PC-3 (cell line): Measurements from ENCODE around the gene ZDHHC22. TPM values are rescaled to one million over a fixed set of nuclear protein-coding genes. Genes with fewer than 3 reads are reported as not detected.

Source experiments
- ATAC-seq: fragments of 200-7000 bp; cut with Tn5 transposase; 2 replicates; pipeline ENCODE4 v1.9.1; 2020; ENCODE audit warnings: mild to moderate bottlenecking, moderate library complexity
- BruUV-seq: library from RNA; stranded (reverse); fragments of 400-500 nt; replicated peaks from 2 replicates; lab custom pipeline; 2021; lab: Mats Ljungman, UMichigan
- CTCF ChIA-PET: fragments of 300-600 bp; sonication (Branson Sonifier 250); formaldehyde crosslinking; loops from one replicate; lab custom pipeline; 2022; ENCODE audit warnings: antibody characterized with exemption; lab: Charles Lee
- POLR2A ChIA-PET: fragments of 300-600 bp; sonication (Branson Sonifier 250); formaldehyde crosslinking; loops from one replicate; lab custom pipeline; 2022; ENCODE audit warnings: antibody characterized with exemption; ENCODE audit not compliant: unreplicated experiment; lab: Charles Lee
- DNase-seq: peaks from one replicate; pipeline ENCODE4 v3.0.0-alpha.2; 2015
- H2AFZ ChIP-seq: fragments of 300-600 bp; sonication (generic); 2 replicates; pipeline ENCODE4 v1.6.0; 2016; ENCODE audit warnings: antibody characterized with exemption, low read length
- H3F3A ChIP-seq: fragments of 300-600 bp; sonication (generic); one replicate; pipeline ENCODE4 v1.6.0; 2017; ENCODE audit warnings: antibody characterized with exemption, low read length, control low read depth, mild to moderate bottlenecking; ENCODE audit not compliant: unreplicated experiment
- H3K27ac ChIP-seq: fragments of 300-600 bp; sonication (generic); 2 replicates; pipeline ENCODE4 v1.5.1; 2016; ENCODE audit warnings: mild to moderate bottlenecking, low read length
- H3K27me3 ChIP-seq: fragments of 300-600 bp; sonication (generic); 2 replicates; pipeline ENCODE4 v1.6.1; 2016; ENCODE audit warnings: low read length, mixed read lengths
- H3K36me3 ChIP-seq: fragments of 300-600 bp; sonication (generic); 2 replicates; pipeline ENCODE4 v1.6.1; 2016; ENCODE audit warnings: low read depth, mixed run types, low read length, mixed read lengths
- H3K4me1 ChIP-seq: fragments of 300-600 bp; sonication (generic); 2 replicates; pipeline ENCODE4 v1.5.1; 2016; ENCODE audit warnings: low read length; ENCODE audit not compliant: insufficient read depth
- H3K4me2 ChIP-seq: fragments of 300-600 bp; sonication (generic); 2 replicates; pipeline ENCODE4 v1.6.0; 2016; ENCODE audit warnings: low read length
- H3K4me3 ChIP-seq: fragments of 300-600 bp; sonication (generic); 2 replicates; pipeline ENCODE4 v1.5.1; 2016; ENCODE audit warnings: mild to moderate bottlenecking, low read length, mixed read lengths
- H3K79me2 ChIP-seq: fragments of 300-600 bp; sonication (generic); 2 replicates; pipeline ENCODE4 v1.6.1; 2017; ENCODE audit warnings: low read length, mixed read lengths
- H3K9ac ChIP-seq: fragments of 300-600 bp; sonication (generic); 2 replicates; pipeline ENCODE4 v1.6.0; 2016; ENCODE audit warnings: mild to moderate bottlenecking, low read length
- H3K9me2 ChIP-seq: fragments of 300-600 bp; sonication (generic); replicated peaks from 2 replicates; pipeline ENCODE4 v1.6.1; 2016; ENCODE audit warnings: mixed run types, low read length, mixed read lengths
- H3K9me3 ChIP-seq: fragments of 300-600 bp; sonication (generic); 2 replicates; pipeline ENCODE4 v1.6.1; 2016; ENCODE audit warnings: low read length, mixed read lengths
- H4K20me1 ChIP-seq: fragments of 300-600 bp; sonication (generic); 2 replicates; pipeline ENCODE4 v1.6.1; 2016; ENCODE audit warnings: low read length, mixed read lengths
- CTCF ChIP-seq: fragments of 300-600 bp; sonication (generic); conservative IDR thresholded peaks from 2 replicates; pipeline ENCODE4 v1.5.1; 2017; ENCODE audit warnings: antibody characterized with exemption, low read depth, mild to moderate bottlenecking, low read length
- EZH2 ChIP-seq: fragments of 300-600 bp; sonication (generic); IDR thresholded peaks from one replicate; pipeline ENCODE4 v1.6.1; 2017; ENCODE audit warnings: antibody characterized with exemption, mild to moderate bottlenecking, low read length; ENCODE audit not compliant: unreplicated experiment
- EZH2phosphoT487 ChIP-seq: fragments of 300-600 bp; sonication (generic); IDR thresholded peaks from 2 replicates; pipeline ENCODE4 v1.6.1; 2018; ENCODE audit warnings: mild to moderate bottlenecking, antibody characterized with exemption, low read length, borderline replicate concordance
- intact Hi-C: fragments of 100-400 bp; cut with micrococcal nuclease; formaldehyde crosslinking; loops from 2 replicates; pipeline ENCODE4 v1.9.0; 2023
- total RNA-seq: library from RNA; depleted of rRNA; stranded (reverse); fragments of >200 nt; gene quantifications from 2 replicates; pipeline ENCODE4 v1.2.3, GENCODE V29; 2014

The ZDHHC22 gene
- total RNA-seq, 1 experiment from 2014 or later: 0.15 TPM

GRCh38 chr14:77111021-77111420 is 30.6 kb downstream of the ZDHHC22 start:
- intact Hi-C loops: no loop called here
- no peak overlapping the region for H3K4me3 ChIP-seq
- H3K27me3 ChIP-seq: no peaks in the 10 kb centered on the region
- no peaks in the 10 kb centered on the region for H3K9me3 ChIP-seq
- H4K20me1 ChIP-seq: no peaks in the 10 kb centered on the region
- ChIA-PET POLR2A (no interaction called here), CTCF (no interaction called here)
- H3K27ac ChIP-seq: no peak overlapping the region
- ATAC-seq (no peak), DNase-seq (no peak)
- H3K79me2 ChIP-seq: no peaks in the 10 kb centered on the region
- peaks cover 63% of the 10 kb centered on the region for H3K36me3 ChIP-seq
- TF ChIP-seq EZH2 (no peak), EZH2phosphoT487 (no peak), CTCF (no peak)
- H3K4me2 ChIP-seq: no peak overlapping the region
- no peak overlapping the region for H3K9ac ChIP-seq
- H2AFZ ChIP-seq: no peak overlapping the region
- no TSS peak for BruUV-seq
- no peaks in the 10 kb centered on the region for H3K9me2 ChIP-seq
- no peaks in the 10 kb centered on the region for H3K4me1 ChIP-seq
- no peaks in the 10 kb centered on the region for H3F3A ChIP-seq

- H3K9ac ChIP-seq: no peak overlapping the region
These were observed 31.3 kb downstream of the ZDHHC22 start for GRCh38 chr14:77110286-77110685.

More at GRCh38 chr14:77110286-77110685, 31.3 kb downstream of the ZDHHC22 start:
- Histone ChIP-seq H3F3A (no peaks in the 10 kb centered on the region), H3K4me3 (no peak overlapping the region), H3K9me3 (no peaks in the 10 kb centered on the region), H3K36me3 (peaks cover 69% of the 10 kb centered on the region), H3K4me1 (no peaks in the 10 kb centered on the region), H3K79me2 (no peaks in the 10 kb centered on the region), H2AFZ (no peak overlapping the region), H4K20me1 (no peaks in the 10 kb centered on the region), H3K27me3 (no peaks in the 10 kb centered on the region), H3K27ac (no peak overlapping the region), H3K9me2 (no peaks in the 10 kb centered on the region), H3K4me2 (no peak overlapping the region)
- no TSS peak for BruUV-seq
- intact Hi-C loops: no loop called here
- CTCF ChIA-PET: no interaction called here
- TF ChIP-seq CTCF: no peak
- no peak for TF ChIP-seq EZH2phosphoT487
- POLR2A ChIA-PET: no interaction called here
- no peak for DNase-seq
- ATAC-seq: no peak
